ENCODE data around the gene MAP2. TPM values are rescaled to one million over a fixed set of nuclear protein-coding genes. Genes with fewer than 3 reads are reported as not detected.

MAP2 gene
- total RNA-seq, 4 donors from 2014 or later: 7.4 to 124 (median 59.9) TPM

- H3K27me3 ChIP-seq: no peaks in the 10 kb centered on the region
- no peak for ATAC-seq
- H3K9me3 ChIP-seq: peaks cover 0 to 3% (median 0%) of the 10 kb centered on the region in 3 donors
- H3K36me3 ChIP-seq: no peaks in the 10 kb centered on the region
- no peak overlapping the region for H3K4me3 ChIP-seq
- 53 to 60% methylated on average over 5 of the region's 5 CpGs for WGBS, 2 donors (ENCODE audit: low coverage in 1 of 2)
- H3K4me1 ChIP-seq: no peaks in the 10 kb centered on the region
- TF ChIP-seq CTCF (IDR thresholded peaks at IDR 0.05): no peak
- TF ChIP-seq POLR2A (IDR thresholded peaks at IDR 0.05): no peak
- no peak for TF ChIP-seq EP300 (IDR thresholded peaks at IDR 0.05)
- no peak for TF ChIP-seq POLR2AphosphoS5 (IDR thresholded peaks at IDR 0.05)
- no peak overlapping the region for H3K27ac ChIP-seq
These were observed 189.9 kb downstream of the MAP2 start for GRCh38 chr2:209613649-209614305.

GRCh38 chr2:209614690-209615369 is 191.0 kb downstream of the MAP2 start:
- no peak overlapping the region for H3K27ac ChIP-seq
- H3K4me1 ChIP-seq: no peaks in the 10 kb centered on the region
- no peaks in the 10 kb centered on the region for H3K27me3 ChIP-seq
- no peak for TF ChIP-seq EP300 (IDR thresholded peaks at IDR 0.05)
- TF ChIP-seq POLR2AphosphoS5 (IDR thresholded peaks at IDR 0.05): no peak
- no peak for TF ChIP-seq POLR2A (IDR thresholded peaks at IDR 0.05)
- TF ChIP-seq CTCF (IDR thresholded peaks at IDR 0.05): no peak
- WGBS, 2 donors (ENCODE audit: low coverage in 1 of 2): 28 to 43% methylated on average over 3 to 6 of the region's 6 CpGs
- H3K9me3 ChIP-seq: peaks cover 0 to 3% (median 0%) of the 10 kb centered on the region in 3 donors
- no peaks in the 10 kb centered on the region for H3K36me3 ChIP-seq
- H3K4me3 ChIP-seq: no peak overlapping the region
- no peak for ATAC-seq

GRCh38 chr2:209619782-209620181 is 195.9 kb downstream of the MAP2 start:
- Histone ChIP-seq H3K27ac (no peak overlapping the region), H3K27me3 (no peaks in the 10 kb centered on the region), H3K36me3 (no peaks in the 10 kb centered on the region), H3K9me3 (peaks cover 0 to 3% (median 0%) of the 10 kb centered on the region in 3 donors), H3K4me1 (no peaks in the 10 kb centered on the region), H3K4me3 (no peak overlapping the region)
- TF ChIP-seq POLR2AphosphoS5 (IDR thresholded peaks at IDR 0.05) (no peak), POLR2A (IDR thresholded peaks at IDR 0.05) (no peak), CTCF (IDR thresholded peaks at IDR 0.05) (no peak), EP300 (IDR thresholded peaks at IDR 0.05) (no peak)
- ATAC-seq: no peak

GRCh38 chr2:209624192-209624938 is 200.5 kb downstream of the MAP2 start:
- WGBS, 2 donors (ENCODE audit: low coverage in 1 of 2): 55 to 81% methylated on average over 3 to 4 of the region's 4 CpGs

More at GRCh38 chr2:209624192-209624938, 200.5 kb downstream of the MAP2 start:
- Histone ChIP-seq H3K4me3 (no peak overlapping the region), H3K4me1 (no peaks in the 10 kb centered on the region), H3K36me3 (no peaks in the 10 kb centered on the region), H3K27me3 (no peaks in the 10 kb centered on the region), H3K27ac (no peak overlapping the region), H3K9me3 (no peaks in the 10 kb centered on the region)
- TF ChIP-seq POLR2A (IDR thresholded peaks at IDR 0.05): no peak
- no peak for TF ChIP-seq CTCF (IDR thresholded peaks at IDR 0.05)
- TF ChIP-seq POLR2AphosphoS5 (IDR thresholded peaks at IDR 0.05): no peak
- TF ChIP-seq EP300 (IDR thresholded peaks at IDR 0.05): no peak
- ATAC-seq: no peak
